ENCODE data around the gene SLC35A1.

SLC35A1 gene

GRCh38 chr6:87529221-87529620 is 56.4 kb downstream of the SLC35A1 start:
- DNase-seq (ENCODE audit: low read depth), result no peak

- no peak for DNase-seq (ENCODE audit: low read depth)
Measured at GRCh38 chr6:87534377-87535047, 61.7 kb downstream of the SLC35A1 start.

DNA sequence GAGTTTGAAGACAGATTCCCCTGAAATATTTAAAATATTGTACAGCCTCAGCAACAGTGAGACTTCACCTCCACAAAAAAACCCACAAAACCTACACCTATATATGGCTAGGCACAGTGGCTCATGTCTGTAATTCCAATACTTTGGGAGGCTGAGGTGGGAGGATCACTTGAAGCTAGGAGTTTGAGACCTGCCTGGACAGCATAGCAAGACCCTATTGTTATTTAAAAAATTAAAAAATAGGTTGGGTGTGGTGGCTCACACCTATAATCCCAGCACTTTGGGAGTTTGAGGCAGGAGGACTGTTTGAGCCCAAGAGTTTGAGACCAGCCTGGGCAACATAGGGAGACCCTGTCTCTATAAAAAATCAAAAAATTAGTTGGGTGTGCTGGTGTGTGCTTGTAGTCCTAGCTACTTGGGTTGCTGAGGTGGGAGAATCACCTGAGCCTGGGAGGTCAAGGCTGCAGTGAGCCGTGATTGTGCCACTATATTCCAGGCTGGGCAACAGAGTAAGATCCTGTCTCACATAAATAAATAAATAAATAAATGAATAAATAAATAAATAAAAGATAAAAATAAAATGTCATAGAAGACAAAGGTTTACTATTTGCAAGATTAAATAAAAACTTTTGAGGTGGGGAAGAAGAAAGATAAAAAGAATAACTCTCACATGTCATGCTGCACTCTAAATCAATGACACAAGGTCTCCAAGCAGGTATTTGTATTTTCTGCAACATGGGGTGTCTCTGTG is 65.9 kb downstream of the SLC35A1 start:
- DNase-seq (ENCODE audit: low read depth), result no peak

DNA sequence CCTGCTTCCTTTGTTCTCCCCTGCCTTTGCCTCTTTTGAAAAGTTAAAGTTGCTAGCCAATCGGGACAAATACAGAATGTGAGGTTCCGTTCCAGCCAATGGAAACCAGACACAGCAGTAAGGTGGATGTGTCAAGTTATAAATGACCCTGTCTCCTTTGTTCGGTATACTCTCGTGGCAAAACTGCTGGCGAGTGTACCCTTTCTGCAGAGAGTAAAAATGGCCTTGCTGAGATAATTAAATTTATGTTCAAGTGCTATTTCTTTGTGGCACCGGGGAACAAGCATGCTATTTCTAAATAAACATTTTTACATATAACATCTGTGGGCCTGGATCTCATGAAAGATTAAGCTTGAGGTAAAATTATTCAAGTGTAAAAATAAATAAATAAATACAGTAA is 66.8 kb downstream of the SLC35A1 start:
- no peak for DNase-seq (ENCODE audit: low read depth)

DNA sequence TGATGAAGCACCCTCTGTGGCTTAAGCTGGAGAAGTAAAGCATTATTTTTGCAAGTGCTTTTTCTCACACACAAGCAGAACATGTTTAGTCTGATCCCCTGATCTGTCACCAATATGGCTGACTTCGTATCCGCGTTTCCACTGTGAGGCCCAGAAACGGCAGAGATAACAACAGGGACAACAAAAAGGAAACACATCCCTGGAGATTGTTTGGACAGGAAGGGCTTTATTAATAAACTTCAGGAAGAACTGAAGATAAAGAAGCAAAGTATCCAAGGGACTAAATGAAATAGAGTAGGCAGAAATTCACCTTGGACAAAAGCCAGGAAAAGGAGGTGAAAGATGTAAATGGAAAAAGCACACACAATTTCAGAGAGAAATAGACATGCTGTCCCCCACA is 67.8 kb downstream of the SLC35A1 start:
- no peak for DNase-seq (ENCODE audit: low read depth)

DNA sequence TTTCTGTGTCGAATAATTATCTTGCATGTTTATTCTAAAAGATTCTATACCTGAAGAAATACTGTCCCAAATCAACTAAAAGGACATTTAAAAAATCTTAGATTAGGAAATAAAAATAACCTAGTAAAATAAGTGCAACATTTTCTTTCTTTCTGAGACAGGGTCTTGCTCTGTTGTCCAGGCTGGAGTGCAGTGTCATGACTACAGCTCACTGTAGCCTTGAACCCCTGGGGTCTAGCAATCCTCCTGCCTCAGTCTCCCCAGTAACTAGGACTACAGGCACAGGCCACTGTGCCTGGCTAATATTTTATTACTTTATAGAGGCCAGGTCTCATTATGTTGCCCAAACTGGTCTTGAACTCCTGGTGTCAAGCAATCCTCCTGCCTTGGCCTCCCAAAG is 68.3 kb downstream of the SLC35A1 start:
- no peak for DNase-seq (ENCODE audit: low read depth)

DNA sequence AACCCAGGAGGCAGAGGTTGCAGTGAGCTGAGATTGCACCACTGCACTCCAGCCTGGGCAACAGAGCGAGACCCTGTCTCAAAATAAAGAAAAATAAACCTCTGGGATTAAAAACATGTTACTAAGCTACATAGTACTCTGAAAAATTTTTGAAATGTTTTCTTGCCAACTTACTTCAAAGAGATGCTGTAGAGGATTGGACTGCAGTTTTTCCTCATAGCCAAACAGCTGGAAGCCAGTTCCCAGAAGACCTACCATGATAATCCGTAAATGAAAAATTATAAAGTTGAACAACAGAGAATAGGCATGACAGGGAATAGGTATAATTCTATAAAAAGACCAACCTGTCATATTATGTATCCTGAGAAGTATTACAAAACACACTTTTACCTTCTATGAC is 69.0 kb downstream of the SLC35A1 start:
- DNase-seq (ENCODE audit: low read depth), result no peak

DNA sequence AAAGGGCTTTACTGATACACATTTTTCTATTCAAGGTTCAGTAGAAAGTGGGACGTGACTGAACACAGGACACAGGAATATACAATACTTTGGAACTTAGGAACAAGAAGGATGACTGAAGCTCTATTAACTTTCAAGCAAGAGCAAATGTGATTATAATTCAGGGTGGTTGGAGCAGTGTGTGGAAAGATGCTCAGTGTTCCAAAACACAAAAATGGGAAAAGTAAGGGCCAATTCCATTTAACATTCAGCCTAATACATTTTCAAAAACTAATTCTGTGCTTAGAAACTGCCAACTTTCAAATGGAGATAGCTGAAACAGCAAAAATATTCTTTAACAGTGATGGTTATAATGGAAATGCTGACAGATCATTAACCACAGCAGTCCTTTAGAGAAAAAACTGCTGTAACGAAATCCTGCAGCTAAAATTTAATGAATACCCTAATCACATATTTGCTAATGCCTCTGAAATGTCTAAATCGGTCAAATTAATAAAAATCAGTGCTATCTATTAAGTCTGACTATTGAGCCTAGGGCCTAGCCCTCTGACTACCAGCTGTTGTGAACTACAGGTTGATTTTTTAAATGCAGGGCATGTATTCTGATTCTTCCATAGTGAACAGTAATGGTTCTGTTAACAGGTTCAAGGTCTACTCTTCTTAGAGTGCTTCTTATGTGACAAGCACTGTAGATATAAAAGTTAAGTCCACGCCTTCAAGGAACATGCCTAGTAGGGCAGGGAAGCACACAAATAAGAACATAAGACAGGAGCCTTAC is 71.1 kb downstream of the SLC35A1 start:
- DNase-seq (ENCODE audit: low read depth), result no peak

DNA sequence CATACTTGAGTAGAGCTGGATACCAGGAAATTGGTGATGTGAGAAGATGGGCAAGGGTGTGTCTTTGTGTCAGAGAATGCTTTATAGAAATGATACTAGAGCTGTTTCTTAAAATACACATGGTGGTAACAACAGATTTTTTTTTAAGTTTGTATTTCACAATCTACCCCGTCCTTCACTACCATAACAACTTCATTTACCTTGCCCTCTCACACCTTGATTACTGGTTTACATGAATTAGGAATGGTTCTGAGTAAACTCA is 71.6 kb downstream of the SLC35A1 start:
- DNase-seq (ENCODE audit: low read depth), result no peak

GRCh38 chr6:87551799-87552198 is 79.0 kb downstream of the SLC35A1 start:
- no peak for DNase-seq (ENCODE audit: low read depth)

DNA sequence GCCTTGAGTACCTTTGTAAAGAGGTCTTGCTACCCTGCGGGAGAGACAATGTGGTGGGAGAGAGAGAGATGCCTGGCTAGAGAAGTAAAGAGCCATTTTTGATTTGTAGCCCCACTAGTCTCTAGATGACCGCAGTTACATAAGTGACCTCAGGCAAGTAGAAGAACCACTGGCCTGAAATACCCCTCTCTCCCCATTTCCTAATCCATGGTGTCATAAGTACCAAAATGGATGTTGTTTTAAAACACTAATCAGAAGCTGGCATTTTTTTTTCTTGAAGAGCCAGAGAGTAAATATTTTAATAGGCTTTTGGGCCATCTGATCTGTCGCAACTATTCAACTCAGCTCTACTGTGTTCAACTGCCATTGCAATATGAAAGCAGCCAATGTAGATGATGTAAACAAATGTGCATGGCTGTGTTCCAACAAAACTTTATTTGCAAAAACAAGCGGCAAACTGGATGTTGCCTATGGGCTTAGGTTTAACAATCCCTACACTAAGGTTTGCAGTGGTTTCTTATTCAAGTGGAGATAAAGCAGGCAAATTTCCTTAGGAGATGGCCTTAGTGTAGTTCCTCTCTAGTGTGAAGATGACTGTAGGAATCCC is 80.5 kb downstream of the SLC35A1 start:
- DNase-seq (ENCODE audit: low read depth), result no peak

GRCh38 chr6:87555506-87555905 is 82.7 kb downstream of the SLC35A1 start:
- no peak for DNase-seq (ENCODE audit: low read depth)

- no peak for DNase-seq (ENCODE audit: low read depth)
Measured at GRCh38 chr6:87558446-87558845, 85.7 kb downstream of the SLC35A1 start.

DNA sequence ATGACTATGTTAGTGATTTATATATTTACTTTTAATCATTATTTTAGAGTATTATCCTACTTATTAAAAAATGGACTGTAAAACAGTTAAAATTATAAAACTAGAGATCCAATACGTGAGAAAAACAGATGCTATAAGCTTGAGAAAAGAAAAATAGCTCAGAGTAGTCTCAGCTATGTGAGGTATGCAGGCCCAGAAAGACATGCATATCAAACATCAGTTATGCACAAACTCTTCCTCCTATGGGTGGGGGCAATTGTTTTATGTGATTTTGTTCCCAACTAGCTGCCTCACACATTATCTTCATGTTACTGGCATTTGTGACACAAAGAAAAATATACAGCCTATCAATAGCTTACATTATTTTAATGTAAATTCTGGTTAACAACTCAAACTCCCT is 88.2 kb downstream of the SLC35A1 start:
- DNase-seq (ENCODE audit: low read depth), result no peak
